ENCODE results near the gene TAF10.

GRCh38 chr11:6608726-6609501 is 3.1 kb downstream of the TAF10 start:
- TF ChIP-seq REST (IDR thresholded peaks at IDR 0.05; ENCODE audit: insufficient read depth in 1 of 2, low read depth in 2 of 2, low read length in 1 of 2) (no peak), CTCF (IDR thresholded peaks at IDR 0.05) (no peak), POLR2AphosphoS5 (IDR thresholded peaks at IDR 0.05; ENCODE audit: low read depth, low read length) (peak; percentile 48)
